OCI-LY1 (cell line): ENCODE measurements around the gene AFAP1L2.

Source experiments
- CTCF ChIP-seq: fragments of 200-600 bp; sonication (generic), shearing (Covaris generic); IDR thresholded peaks from 2 replicates; pipeline ENCODE4 v1.5.1; 2017; ENCODE audit warnings: mild to moderate bottlenecking, antibody characterized with exemption, low read length, moderate library complexity, mixed read lengths
- EZH2 ChIP-seq: fragments of 200-600 bp; sonication (generic), shearing (Covaris generic); IDR thresholded peaks from 2 replicates; pipeline ENCODE4 v1.8.0; 2017; ENCODE audit warnings: borderline replicate concordance, mixed run types, mild to moderate bottlenecking, antibody characterized with exemption, low read length, moderate library complexity, mixed read lengths

DNA sequence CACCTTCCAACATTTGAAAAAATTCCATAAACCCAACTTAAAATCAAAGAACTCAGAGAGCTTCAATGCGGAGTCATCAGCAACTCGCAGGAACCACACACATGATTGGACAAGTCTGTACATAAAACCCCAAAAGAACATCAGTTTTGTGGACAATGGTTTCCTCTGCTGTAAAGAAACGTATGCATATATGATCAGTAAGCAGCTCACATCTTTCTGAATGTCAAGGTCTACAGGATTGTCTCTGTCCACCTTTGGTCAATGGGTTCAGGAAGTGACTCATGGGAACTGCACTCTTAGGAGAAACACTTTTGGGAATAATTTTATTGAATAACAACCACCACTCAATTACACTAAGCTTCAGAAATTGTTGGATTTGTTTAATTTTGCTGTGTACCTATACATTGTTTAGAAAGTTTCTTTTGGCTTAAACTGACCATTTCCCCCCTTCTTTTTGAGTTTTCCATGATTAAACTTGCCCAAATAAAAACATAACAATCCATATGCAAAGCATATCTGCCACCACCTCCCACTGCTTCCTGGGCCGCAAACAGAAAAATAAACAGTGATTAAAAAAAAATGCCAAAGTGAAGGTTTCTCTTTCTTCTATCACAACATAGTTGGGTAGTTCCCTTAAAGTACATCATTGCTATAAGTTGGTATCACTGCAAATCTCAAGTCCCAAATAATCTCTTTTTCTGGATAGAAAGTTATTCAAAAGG, 27.3 kb upstream of the AFAP1L2 start:
- no peak for TF ChIP-seq CTCF
- no peak for TF ChIP-seq EZH2
